AG10803 (cell line): Measurements from ENCODE around the gene EPN1.

Source experiments
- DNase-seq: peaks from one replicate; pipeline ENCODE4 v3.0.0; 2010; ENCODE audit warnings: low read depth
- H3K4me3 ChIP-seq: 2 replicates; pipeline ENCODE4 v1.5.1; 2011; ENCODE audit warnings: mild to moderate bottlenecking, low read length, control low read depth
- TF ChIP-seq, protein P1 (sequence below): conservative IDR thresholded peaks from 2 replicates; pipeline ENCODE4 v1.5.1; 2011; ENCODE audit warnings: mild to moderate bottlenecking, low read length, control low read depth, inconsistent platforms

The EPN1 gene

DNA sequence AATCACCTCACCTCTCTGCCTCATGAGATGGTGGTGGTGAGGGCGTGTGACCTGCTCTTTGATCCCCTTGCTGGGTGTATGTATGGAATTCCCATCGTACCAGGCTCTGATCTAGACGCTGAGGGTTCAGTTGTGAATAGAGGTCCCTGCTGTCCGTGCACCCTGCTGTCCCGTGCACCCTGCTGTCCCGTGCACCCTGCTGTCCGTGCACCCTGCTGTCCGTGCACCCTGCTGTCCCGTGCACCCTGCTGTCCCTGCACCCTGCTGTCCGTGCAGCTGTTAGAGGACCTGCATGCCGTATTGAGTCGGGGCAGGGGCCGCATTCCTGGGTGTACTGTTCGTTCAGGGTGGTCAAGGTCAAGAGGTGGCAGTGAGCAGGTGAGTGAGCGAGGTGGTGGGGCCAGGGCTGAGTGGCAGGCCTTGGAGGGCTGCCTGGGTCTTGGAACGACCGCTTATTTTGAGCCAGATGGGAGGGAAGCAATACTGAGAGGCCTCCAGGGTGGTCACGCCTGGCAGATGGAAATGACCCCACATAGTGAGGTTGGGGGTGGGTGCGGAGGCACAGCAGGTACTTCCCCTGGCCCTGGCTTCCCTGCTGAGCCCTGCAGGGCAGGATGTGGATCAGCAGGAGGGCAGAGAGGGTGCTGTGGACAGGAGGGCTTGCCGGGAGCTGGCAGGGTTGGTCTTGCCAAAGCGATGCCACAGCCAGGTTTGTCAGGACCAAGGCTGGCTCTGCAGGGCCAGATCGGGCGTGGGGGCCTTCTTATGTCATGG lies 4.6 kb upstream of the EPN1 start:
- TF ChIP-seq, protein P1, sequence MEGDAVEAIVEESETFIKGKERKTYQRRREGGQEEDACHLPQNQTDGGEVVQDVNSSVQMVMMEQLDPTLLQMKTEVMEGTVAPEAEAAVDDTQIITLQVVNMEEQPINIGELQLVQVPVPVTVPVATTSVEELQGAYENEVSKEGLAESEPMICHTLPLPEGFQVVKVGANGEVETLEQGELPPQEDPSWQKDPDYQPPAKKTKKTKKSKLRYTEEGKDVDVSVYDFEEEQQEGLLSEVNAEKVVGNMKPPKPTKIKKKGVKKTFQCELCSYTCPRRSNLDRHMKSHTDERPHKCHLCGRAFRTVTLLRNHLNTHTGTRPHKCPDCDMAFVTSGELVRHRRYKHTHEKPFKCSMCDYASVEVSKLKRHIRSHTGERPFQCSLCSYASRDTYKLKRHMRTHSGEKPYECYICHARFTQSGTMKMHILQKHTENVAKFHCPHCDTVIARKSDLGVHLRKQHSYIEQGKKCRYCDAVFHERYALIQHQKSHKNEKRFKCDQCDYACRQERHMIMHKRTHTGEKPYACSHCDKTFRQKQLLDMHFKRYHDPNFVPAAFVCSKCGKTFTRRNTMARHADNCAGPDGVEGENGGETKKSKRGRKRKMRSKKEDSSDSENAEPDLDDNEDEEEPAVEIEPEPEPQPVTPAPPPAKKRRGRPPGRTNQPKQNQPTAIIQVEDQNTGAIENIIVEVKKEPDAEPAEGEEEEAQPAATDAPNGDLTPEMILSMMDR, result no peak
- no peak overlapping the region for H3K4me3 ChIP-seq
- peak; percentile 9 for DNase-seq

DNA sequence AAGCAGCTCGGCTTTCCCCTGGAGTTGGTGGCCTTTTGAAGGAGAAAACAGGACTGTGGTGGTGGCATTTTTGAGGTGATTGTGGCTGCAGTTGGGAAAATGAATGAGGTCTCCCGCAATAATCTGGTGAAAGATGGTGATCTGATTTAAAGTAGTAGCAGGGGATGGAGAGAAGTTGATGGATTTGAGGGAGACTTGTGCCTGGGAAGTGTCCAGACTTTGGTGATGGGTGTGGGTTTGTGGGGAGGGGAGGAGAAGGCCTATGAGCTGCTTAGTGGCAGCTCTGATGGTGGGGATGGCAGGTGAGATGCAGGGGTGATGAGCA lies 4.0 kb upstream of the EPN1 start:
- H3K4me3 ChIP-seq, result no peak overlapping the region
- TF ChIP-seq, protein P1, result no peak
- no peak for DNase-seq

DNA sequence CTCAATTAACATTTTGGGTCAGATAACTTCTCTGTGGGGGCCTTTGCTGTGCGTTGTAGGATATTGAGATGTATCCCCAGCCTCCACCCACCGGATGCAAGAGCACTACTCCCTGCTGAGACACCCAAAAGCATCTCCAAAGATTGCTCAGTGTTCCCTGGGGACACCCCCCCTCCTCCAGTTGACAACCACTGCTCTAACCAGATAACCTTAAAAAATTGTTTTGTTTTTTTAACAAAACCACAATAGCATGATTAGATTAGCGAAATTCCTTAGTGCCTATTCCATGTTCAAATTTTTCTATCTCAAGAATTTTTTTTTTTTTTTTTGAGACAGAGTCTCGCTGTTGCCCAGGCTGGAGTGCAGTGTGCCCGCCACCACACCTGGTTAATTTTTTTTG lies 2.6 kb upstream of the EPN1 start:
- peak; percentile 14 for DNase-seq
- no peak overlapping the region for H3K4me3 ChIP-seq
- TF ChIP-seq, protein P1, result no peak

DNA sequence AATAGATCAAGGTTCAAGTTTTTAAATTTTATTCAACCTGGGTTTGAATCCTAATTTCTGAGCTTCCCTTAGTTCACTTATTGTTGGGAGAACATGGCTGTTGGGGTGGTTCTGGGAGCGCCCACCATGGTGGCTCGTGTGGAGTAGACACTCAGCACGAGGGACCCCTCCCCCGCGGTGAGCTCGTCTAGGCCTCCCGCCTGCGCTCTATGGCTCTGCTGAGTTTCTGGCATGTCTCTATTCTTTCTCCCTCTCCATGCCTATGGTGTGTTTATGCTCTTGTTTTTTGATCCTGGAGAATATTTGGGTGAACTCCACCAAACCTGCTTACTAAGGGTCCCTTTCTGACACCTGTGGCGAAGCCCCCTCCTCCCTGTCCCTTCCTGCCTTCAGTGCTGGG lies 1.6 kb upstream of the EPN1 start:
- DNase-seq, result no peak
- no peak overlapping the region for H3K4me3 ChIP-seq
- TF ChIP-seq, protein P1, result no peak

DNA sequence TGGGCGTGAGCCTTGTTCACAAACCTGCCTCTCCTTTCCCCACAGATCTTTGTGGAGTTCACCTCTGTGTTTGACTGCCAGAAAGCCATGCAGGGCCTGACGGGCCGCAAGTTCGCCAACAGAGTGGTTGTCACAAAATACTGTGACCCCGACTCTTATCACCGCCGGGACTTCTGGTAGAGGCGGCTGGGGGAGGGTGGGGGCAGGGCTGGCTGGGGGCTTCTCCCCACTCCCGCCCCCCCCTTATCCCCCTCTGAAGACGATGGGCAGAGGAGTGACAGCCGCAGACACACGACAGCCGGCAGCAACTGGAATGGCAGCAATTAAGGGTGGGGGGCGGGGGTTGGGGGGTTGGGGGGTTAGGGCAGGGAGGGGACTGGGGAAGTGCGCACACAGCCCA lies 1.1 kb upstream of the EPN1 start:
- no peak for DNase-seq
- H3K4me3 ChIP-seq, result peak overlapping the region; percentile 87; the same call in 1 of the 2 replicates
- TF ChIP-seq, protein P1, result no peak

DNA sequence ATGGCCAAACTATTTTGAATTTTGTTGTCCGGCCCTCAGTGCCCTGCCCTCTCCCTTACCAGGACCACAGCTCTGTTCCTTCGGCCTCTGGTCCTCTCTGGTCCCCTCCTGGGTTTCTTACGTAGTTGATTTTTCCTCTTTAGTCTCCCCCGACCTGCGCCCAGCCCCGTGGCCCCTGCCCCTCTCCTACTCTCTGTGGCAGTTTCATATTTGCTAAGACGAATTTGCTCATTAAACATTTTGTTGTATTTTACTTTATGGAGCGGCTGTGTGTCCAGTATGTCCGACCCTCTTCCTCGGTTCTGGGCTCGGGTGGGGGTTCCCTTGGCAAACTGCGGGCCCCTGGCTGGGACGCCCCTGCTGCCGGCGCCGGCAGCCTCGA lies 576 bp upstream of the EPN1 start:
- TF ChIP-seq, protein P1, result no peak
- DNase-seq, result no peak
- peak overlapping the region; percentile 87 for H3K4me3 ChIP-seq

DNA sequence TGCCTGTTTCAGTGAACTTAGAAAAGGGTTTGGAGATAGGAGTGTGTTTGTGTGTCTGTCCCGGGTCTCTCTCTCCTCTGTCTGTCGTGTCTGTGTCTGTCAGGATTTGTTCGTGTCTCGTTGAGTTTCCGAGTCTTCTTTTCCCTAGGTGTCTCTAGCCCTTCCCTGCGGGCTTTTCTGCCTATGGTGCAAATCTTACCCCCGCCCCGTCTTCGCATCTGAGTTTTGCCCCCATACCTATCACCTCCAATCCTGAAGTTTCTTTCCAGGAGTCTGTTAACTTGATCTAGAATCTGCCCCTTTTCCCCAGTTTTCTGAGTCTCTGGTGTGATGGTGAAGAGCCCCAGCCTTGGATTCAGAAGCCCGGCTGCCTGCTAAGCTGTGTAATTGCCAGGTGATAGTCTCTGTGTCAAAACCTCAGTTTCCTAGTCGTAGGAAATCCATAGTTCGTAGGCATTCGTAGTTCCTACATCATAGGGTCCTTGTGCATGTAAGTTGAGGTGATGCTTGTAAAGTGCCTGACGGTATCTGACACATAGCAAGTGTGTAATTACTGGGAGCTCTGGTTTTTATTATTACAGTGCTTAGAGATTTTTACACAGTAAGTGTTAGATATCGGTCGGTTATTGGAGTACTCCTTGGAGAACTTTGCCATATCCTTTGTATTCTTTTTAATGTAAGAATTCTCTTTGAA lies 782 bp downstream of the EPN1 start:
- TF ChIP-seq, protein P1, result no peak
- DNase-seq, result no peak
- H3K4me3 ChIP-seq, result peak overlapping the region; percentile 87
